PC-9 (cell line): ENCODE data around the gene TRABD2B.

Experiments
- EZH2 ChIP-seq: fragments of 200-600 bp; sonication (generic); IDR thresholded peaks from 2 replicates; pipeline ENCODE4 v1.8.0; 2017; ENCODE audit warnings: antibody characterized with exemption, low read depth
- TF ChIP-seq, protein P1 (sequence below): fragments of 200-600 bp; sonication (generic); conservative IDR thresholded peaks from 2 replicates; pipeline ENCODE4 v1.6.1; 2017; ENCODE audit warnings: mixed run types, antibody characterized with exemption, mild to moderate bottlenecking, moderate library complexity

DNA sequence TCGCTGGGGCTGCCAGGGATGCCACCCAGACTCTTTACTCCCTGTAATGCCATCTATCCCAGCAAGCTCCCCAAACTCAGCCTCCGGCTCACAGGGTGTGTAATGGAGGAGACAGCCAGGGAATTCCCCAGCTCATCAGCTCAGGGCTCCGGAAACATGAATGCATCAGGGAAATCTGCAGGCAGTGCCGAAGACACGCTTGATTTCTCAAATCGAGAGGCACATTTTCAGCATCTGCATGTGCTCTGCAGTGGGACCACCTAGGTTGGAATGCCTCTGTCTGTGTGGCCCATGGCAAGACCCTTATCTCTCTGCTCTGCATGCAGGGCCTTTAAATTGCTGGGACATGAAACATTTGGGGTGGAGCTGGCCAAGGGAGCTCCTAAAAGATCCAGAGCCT, 170.1 kb downstream of the TRABD2B start:
- TF ChIP-seq, protein P1, sequence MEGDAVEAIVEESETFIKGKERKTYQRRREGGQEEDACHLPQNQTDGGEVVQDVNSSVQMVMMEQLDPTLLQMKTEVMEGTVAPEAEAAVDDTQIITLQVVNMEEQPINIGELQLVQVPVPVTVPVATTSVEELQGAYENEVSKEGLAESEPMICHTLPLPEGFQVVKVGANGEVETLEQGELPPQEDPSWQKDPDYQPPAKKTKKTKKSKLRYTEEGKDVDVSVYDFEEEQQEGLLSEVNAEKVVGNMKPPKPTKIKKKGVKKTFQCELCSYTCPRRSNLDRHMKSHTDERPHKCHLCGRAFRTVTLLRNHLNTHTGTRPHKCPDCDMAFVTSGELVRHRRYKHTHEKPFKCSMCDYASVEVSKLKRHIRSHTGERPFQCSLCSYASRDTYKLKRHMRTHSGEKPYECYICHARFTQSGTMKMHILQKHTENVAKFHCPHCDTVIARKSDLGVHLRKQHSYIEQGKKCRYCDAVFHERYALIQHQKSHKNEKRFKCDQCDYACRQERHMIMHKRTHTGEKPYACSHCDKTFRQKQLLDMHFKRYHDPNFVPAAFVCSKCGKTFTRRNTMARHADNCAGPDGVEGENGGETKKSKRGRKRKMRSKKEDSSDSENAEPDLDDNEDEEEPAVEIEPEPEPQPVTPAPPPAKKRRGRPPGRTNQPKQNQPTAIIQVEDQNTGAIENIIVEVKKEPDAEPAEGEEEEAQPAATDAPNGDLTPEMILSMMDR, result no peak
- no peak for TF ChIP-seq EZH2
